K562 (cell line): ENCODE measurements around the gene GPC1. TPM values are rescaled to one million over a fixed set of nuclear protein-coding genes. Genes with fewer than 3 reads are reported as not detected.

Experiments used
- ATAC-seq: fragments of 200-7000 bp; cut with Tn5 transposase; 3 replicates; pipeline ENCODE4 v1.9.1; 2020; ENCODE audit warnings: moderate library complexity
- BruUV-seq: library from RNA; stranded (reverse); fragments of 400-500 nt; replicated peaks from 2 replicates; lab custom pipeline; 2021; lab: Mats Ljungman, UMichigan
- CTCF ChIA-PET: fragments of 300-600 bp; formaldehyde crosslinking; extraction: SDS; loops from one replicate; lab custom pipeline; 2021; ENCODE audit warnings: low intra/inter-chr PET ratio; lab: Yijun Ruan, JAX
- POLR2A ChIA-PET: fragments of 300-600, 350-650 bp; sonication (Branson Sonifier 250); formaldehyde crosslinking; extraction: SDS; loops from one replicate; lab custom pipeline; 2021; ENCODE audit warnings: antibody characterized with exemption, inconsistent platforms; lab: Yijun Ruan, JAX
- DNase-seq, 4 experiments: peaks; one replicate each; pipeline versions ENCODE4 v3.0.0 to v3.0.0-alpha.2; 2011 to 2018; ENCODE audit warnings: low spot score in 3 of 4, mixed read lengths in 3 of 4; ENCODE audit errors: extremely low read depth in 1 of 4
- FAIRE-seq: peaks from 2 replicates; lab custom pipeline; 2011; peaks lifted over from hg19 to GRCh38; lab: Jason Lieb, UNC
- H2AFZ ChIP-seq: 2 replicates; pipeline ENCODE4 v1.6.0; 2011; ENCODE audit warnings: low read depth, low read length, control low read depth, inconsistent platforms
- H3K27ac ChIP-seq: fragments of 200-600 bp; 3 replicates; pipeline ENCODE4 v1.8.0; 2011; ENCODE audit warnings: low read depth, mild to moderate bottlenecking, control low read depth, inconsistent platforms, low read length, moderate library complexity, mixed read lengths; ENCODE audit errors: extremely low read depth
- H3K27me3 ChIP-seq, 2 experiments: fragments of 300-600 bp in 1 of 2; 2 replicates in 1 of 2; 3 replicates in 1 of 2; pipeline versions ENCODE4 v1.6.0 to v1.8.0; 2011; ENCODE audit warnings: inconsistent platforms in 2 of 2, low read length in 2 of 2, mild to moderate bottlenecking in 1 of 2, mixed read lengths in 1 of 2, moderate library complexity in 1 of 2; ENCODE audit not compliant: control insufficient read depth in 2 of 2, insufficient read depth in 2 of 2
- H3K36me3 ChIP-seq: fragments of 300-600 bp; 3 replicates; pipeline ENCODE4 v1.8.0; 2011; ENCODE audit warnings: mild to moderate bottlenecking, low read length, inconsistent platforms; ENCODE audit not compliant: control insufficient read depth, insufficient read depth
- H3K4me1 ChIP-seq, 2 experiments: fragments of 200-600 bp in 1 of 2; replicated peaks in 1 of 2; 2 replicates in 1 of 2; 3 replicates in 1 of 2; pipeline versions ENCODE4 v1.5.1 to v1.8.0; 2011; ENCODE audit warnings: inconsistent platforms in 2 of 2, low read length in 2 of 2, mild to moderate bottlenecking in 1 of 2, mixed read lengths in 1 of 2, moderate library complexity in 1 of 2; ENCODE audit not compliant: control insufficient read depth in 2 of 2, insufficient read depth in 2 of 2
- H3K4me2 ChIP-seq: 2 replicates; pipeline ENCODE4 v1.6.1; 2011; ENCODE audit warnings: low read length, control low read depth, inconsistent platforms, mixed read lengths; ENCODE audit not compliant: insufficient read depth
- H3K4me3 ChIP-seq: fragments of 200-600 bp; sonication (generic), shearing (Covaris generic); 2 replicates; pipeline ENCODE4 v1.5.1; 2016; ENCODE audit warnings: control low read depth, inconsistent platforms
- H3K79me2 ChIP-seq: fragments of 200-600 bp; 3 replicates; pipeline ENCODE4 v1.8.0; 2011; ENCODE audit warnings: low read length, inconsistent platforms; ENCODE audit not compliant: control insufficient read depth, insufficient read depth
- H3K9ac ChIP-seq, 2 experiments: 2 replicates each; pipeline versions ENCODE4 v1.6.0 to v1.6.1; 2011; ENCODE audit warnings: low read depth in 2 of 2, low read length in 2 of 2, control low read depth in 1 of 2, inconsistent platforms in 1 of 2, mild to moderate bottlenecking in 1 of 2, mixed read lengths in 1 of 2; ENCODE audit not compliant: insufficient read depth in 1 of 2
- H3K9me1 ChIP-seq: one replicate; pipeline ENCODE4 v1.6.0; 2011; ENCODE audit warnings: inconsistent platforms, mild to moderate bottlenecking, low read length, moderate library complexity; ENCODE audit not compliant: control insufficient read depth, insufficient read depth
- H3K9me3 ChIP-seq: replicated peaks from 2 replicates; pipeline ENCODE4 v1.5.1; 2011; ENCODE audit warnings: low read depth, low read length, inconsistent platforms; ENCODE audit not compliant: control insufficient read depth, insufficient read depth
- H4K20me1 ChIP-seq: replicated peaks from 2 replicates; pipeline ENCODE4 v1.6.1; 2011; ENCODE audit warnings: low read length, inconsistent platforms, mixed read lengths; ENCODE audit not compliant: control insufficient read depth, insufficient read depth
- CBFB ChIP-seq: sonication (generic); formaldehyde crosslinking; IDR thresholded peaks from 2 replicates; pipeline ENCODE4 v1.4.0; 2020; ENCODE audit warnings: mild to moderate bottlenecking, missing genetic modification reagents
- CEBPB ChIP-seq: fragments of 450-650 bp; IDR thresholded peaks from 2 replicates; pipeline ENCODE4 v1.6.1; 2016; ENCODE audit warnings: missing genetic modification characterization, missing compliant biosample characterization
- DLX4 ChIP-seq: fragments of 250-450 bp; sonication (Bioruptor Pico); IDR thresholded peaks from 2 replicates; pipeline ENCODE4 v1.6.1; 2021; ENCODE audit warnings: mild to moderate bottlenecking
- EP300 ChIP-seq: IDR thresholded peaks from 2 replicates; pipeline ENCODE4 v1.6.1; 2012; ENCODE audit warnings: low read length, improper control_type of control experiment
- EP400 ChIP-seq: fragments of 450-650 bp; IDR thresholded peaks from 2 replicates; pipeline ENCODE4 v1.6.1; 2017; ENCODE audit warnings: antibody characterized with exemption, mild to moderate bottlenecking, moderate library complexity
- HCFC1 ChIP-seq: IDR thresholded peaks from 2 replicates; pipeline ENCODE4 v1.6.1; 2012; ENCODE audit warnings: low read depth, low read length, improper control_type of control experiment
- NCOA2 ChIP-seq, 2 experiments: fragments of 450-650 bp; IDR thresholded peaks; 2 replicates each; pipeline ENCODE4 v1.6.1; 2018; ENCODE audit warnings: mild to moderate bottlenecking in 2 of 2, moderate library complexity in 1 of 2; ENCODE audit not compliant: partially characterized antibody in 2 of 2
- NEUROD1 ChIP-seq: fragments of 150-350 bp; IDR thresholded peaks from 2 replicates; pipeline ENCODE4 v1.6.1; 2014; ENCODE audit warnings: borderline replicate concordance, low read length, low read depth; ENCODE audit not compliant: partially characterized antibody
- PYGO2 ChIP-seq: fragments of 450-650 bp; IDR thresholded peaks from 2 replicates; pipeline ENCODE4 v1.6.1; 2016; ENCODE audit warnings: mild to moderate bottlenecking, missing genetic modification characterization, moderate library complexity, missing compliant biosample characterization
- TSHZ1 ChIP-seq: fragments of 250-450 bp; sonication (Bioruptor Pico); IDR thresholded peaks from 2 replicates; pipeline ENCODE4 v1.4.0; 2020; ENCODE audit warnings: mild to moderate bottlenecking, moderate library complexity
- ZNF253 ChIP-seq: fragments of 250-450 bp; sonication (Bioruptor Pico); conservative IDR thresholded peaks from 2 replicates; pipeline ENCODE4 v1.6.1; 2021; ENCODE audit warnings: mild to moderate bottlenecking
- ZNF311 ChIP-seq: fragments of 250-450 bp; sonication (Bioruptor Pico); IDR thresholded peaks from 2 replicates; pipeline ENCODE4 v1.4.0; 2020; ENCODE audit warnings: mild to moderate bottlenecking, moderate library complexity
- WGBS: fragments of 100-300 bp; shearing (Covaris generic); methylation state at CpG from one replicate; pipeline ENCODE4 v1.1.6; 2016; ENCODE audit warnings: low coverage, mixed read lengths; ENCODE audit not compliant: insufficient coverage; ENCODE audit errors: missing lambda C conversion rate; 5-methylcytosine and 5-hydroxymethylcytosine counted together
- in situ Hi-C: fragments of 300-500 bp; cut with MboI; formaldehyde crosslinking; loops from 4 replicates; pipeline ENCODE4 v1.15.0; 2018; ENCODE audit warnings: inconsistent platforms, mixed read lengths
- intact Hi-C: fragments of 100-400 bp; cut with micrococcal nuclease; formaldehyde crosslinking; loops from 2 replicates; pipeline ENCODE4 v1.14.2; 2022
- polyA plus RNA-seq, 8 experiments: library from polyadenylated mRNA; depleted of rRNA in 4 of 8; stranded (reverse) in 5 of 8; unstranded in 3 of 8; fragments of >200 nt; fragmentation: Nextera tagmentation in 2 of 8; fragmentation: Illumina TruSeq in 1 of 8; extraction: Ambion mirVana in 2 of 8; extraction: Trizol in 1 of 8; gene quantifications; 2 replicates each; pipeline versions ENCODE4 v1.2.1 to v1.2.3, GENCODE V29; 2011 to 2014; ENCODE audit warnings: inconsistent platforms in 1 of 8, missing spikeins in 1 of 8
- total RNA-seq, 7 experiments: library from RNA; depleted of rRNA in 6 of 7; stranded (reverse); fragments of >200 nt in 6 of 7; fragmentation: Illumina TruSeq in 2 of 7; extraction: Trizol in 2 of 7; gene quantifications; 2 replicates each; pipeline versions ENCODE4 v1.2.1 to v1.2.3, GENCODE V29; 2011 to 2021; ENCODE audit warnings: low replicate concordance in 1 of 7

GPC1 gene
- total and polyA plus RNA-seq, 9 of the 15 experiments (the other 6 are each of a cell fraction or from before 2014, with no cell fraction given) = 0.07 to 0.82 (median 0.14) TPM; not detected in 3

DNA sequence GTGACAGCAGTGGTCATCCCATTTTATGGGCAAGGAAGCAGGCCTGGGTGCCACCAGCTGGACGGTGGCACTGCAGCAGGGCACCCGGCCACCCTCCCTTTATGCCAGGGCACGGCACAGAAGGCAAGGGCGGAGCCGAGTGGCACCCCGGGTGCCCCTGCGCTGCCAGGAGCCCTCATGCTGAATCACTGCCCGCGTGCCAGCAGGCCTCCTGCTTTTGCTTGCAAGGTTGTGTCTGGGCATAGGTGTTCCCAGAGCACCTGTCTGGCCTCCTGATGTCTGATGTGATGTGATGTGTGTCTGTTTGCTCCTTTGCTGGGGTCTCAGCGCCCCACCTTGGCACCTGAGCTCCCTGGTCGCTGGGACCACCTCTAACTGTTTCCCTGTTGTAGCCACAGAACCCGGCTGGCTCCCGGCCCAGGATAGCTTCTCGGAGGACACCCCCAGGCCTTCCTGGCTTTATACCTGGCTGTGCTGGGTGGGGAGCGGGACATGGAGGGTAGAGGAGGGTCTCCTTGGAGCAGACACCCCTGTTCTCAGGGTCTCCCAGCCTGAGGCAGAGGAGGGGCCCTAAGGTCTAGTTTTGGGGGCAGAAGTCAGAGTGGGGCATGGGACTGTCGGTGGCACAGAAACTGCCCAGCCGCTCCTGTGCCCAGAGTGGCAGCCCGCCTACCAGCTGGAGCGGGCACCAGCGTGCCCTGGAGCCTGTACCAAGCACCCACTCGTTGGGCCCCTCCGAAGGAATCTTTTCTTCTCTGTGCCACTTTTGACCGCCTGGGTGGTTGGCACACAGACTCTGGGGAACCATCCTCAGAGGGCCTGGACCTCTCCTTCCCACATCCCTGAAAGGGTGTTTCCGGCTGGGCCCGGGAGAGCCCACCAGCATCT lies 3.6 kb downstream of the GPC1 start:
- in situ Hi-C loops = loop anchor here (5.0 kb wide), 1 partner anchor 207 kb away; no protein-coding TSS in a partner anchor
- TF ChIP-seq ZNF253 (CRISPR knock-in tag) = no peak
- no peak for TF ChIP-seq CBFB (CRISPR knock-in tag)
- TF ChIP-seq HCFC1 = no peak
- TF ChIP-seq NEUROD1 = no peak
- TF ChIP-seq ZNF311 = no peak
- TF ChIP-seq DLX4 (CRISPR knock-in tag) = no peak
- no peak for TF ChIP-seq EP300
- TF ChIP-seq EP400 = no peak
- TF ChIP-seq CEBPB (tag) = no peak
- no peak for TF ChIP-seq NCOA2 (IDR thresholded peaks at IDR 0.05; ENCODE audit: partially characterized antibody in 2 of 2)
- no peak for TF ChIP-seq TSHZ1 (CRISPR knock-in tag)
- no peak for TF ChIP-seq PYGO2 (tag)

More for the DNA sequence above, 3.6 kb downstream of the GPC1 start:
- peaks cover 0 to 41% of the 10 kb centered on the region in 2 experiments; a peak in 2 of 5 replicates for H3K27me3 ChIP-seq
- intact Hi-C loops = loop anchor here (1.0 to 2.0 kb wide), 2 partner anchors 206 to 288 kb away; no protein-coding TSS in a partner anchor
- BruUV-seq = no TSS peak
- no peak for ATAC-seq
- no peaks in the 10 kb centered on the region for H3K9me1 ChIP-seq
- no peak overlapping the region for H3K27ac ChIP-seq
- DNase-seq = no peak
- peaks cover 0 to 30% of the 10 kb centered on the region in 2 experiments; a peak in 2 of 5 replicates for H3K4me1 ChIP-seq
- FAIRE-seq = no peak
- no peak overlapping the region for H2AFZ ChIP-seq
- H3K79me2 ChIP-seq = no peaks in the 10 kb centered on the region
- H3K9ac ChIP-seq = no peak overlapping the region
- ChIA-PET POLR2A (no interaction called here), CTCF (interaction anchor here (0.6 to 2.8 kb wide), 3 partner anchors 45 to 289 kb away, joined by 3 to 24 read pairs (median 7); no protein-coding TSS in a partner anchor)
- no peaks in the 10 kb centered on the region for H3K36me3 ChIP-seq
- H3K4me2 ChIP-seq = no peak overlapping the region
- no peak overlapping the region for H3K4me3 ChIP-seq
- H4K20me1 ChIP-seq = peaks cover 12% of the 10 kb centered on the region; the same call in 1 of the 2 replicates
- no peaks in the 10 kb centered on the region for H3K9me3 ChIP-seq
- WGBS = 12% methylated on average over 18 of the region's 25 CpGs
